NCI-H2227 (cell line): ENCODE results near the gene MLLT3.

ENCODE experiments used
- DNase-seq: peaks from one replicate; lab custom pipeline; 2025; ENCODE audit not compliant: unreplicated experiment; lab: John Stamatoyannopoulos, UW

MLLT3 gene

DNA sequence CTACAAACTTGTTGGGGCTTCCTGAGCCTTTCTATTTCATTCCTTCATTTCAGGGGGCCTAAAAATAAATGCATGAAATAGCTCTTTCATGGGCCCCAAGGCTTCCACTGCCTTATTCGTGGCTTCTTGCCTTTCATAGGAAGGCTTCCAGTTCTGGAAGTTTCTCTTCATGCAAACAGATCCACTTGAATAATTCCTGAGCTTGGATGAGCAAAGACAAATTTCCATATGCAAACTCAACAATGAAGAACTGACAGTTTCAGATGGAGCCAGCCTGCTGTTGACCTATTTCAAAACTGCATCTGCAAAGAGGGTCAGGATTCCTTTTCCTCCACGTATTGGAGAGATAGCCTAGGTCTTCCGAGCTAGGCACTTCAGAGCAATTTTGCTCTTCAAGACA lies 142.1 kb downstream of the MLLT3 start:
- DNase-seq = no peak

DNA sequence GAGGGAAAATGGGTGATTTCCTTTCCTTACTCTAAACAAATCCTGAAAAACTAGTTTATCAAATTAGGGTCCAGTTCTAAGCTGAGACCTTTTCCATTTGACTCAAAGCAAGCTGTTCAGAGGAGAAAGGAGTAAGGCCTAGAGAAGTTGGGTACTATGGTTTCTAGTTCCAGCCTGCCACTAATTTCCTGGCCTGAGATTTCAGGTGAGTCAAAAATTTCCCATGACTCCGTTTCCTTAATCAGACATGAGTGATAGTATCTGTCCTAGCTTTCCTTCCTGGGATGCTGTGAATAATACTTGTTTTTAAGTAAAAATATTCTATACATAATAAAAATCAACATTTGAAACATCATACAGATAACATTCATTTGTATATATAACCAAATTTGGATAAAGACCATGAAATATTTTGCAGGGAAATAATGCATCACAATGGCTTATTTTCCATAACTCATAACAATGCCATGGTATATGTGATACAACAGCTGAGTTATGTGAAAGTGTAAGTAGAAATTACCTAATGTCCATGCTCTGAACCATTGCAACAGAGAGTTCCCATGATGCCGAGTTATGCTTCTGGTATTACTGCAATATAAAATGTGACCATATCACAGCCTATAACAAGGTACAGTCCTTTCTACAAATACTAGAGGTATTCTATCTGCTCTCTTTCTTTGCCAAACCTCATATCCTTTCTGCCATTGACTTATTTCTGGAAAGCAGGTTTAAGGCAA lies 142.7 kb downstream of the MLLT3 start:
- DNase-seq = no peak

- no peak for DNase-seq
Observed at GRCh38 chr9:20478786-20479185, 143.5 kb downstream of the MLLT3 start.

- DNase-seq = no peak
Observed at GRCh38 chr9:20477940-20478620, 144.2 kb downstream of the MLLT3 start.

GRCh38 chr9:20476912-20477521 lies 145.3 kb downstream of the MLLT3 start:
- no peak for DNase-seq

GRCh38 chr9:20474496-20474895 lies 147.8 kb downstream of the MLLT3 start:
- peak; percentile 3 for DNase-seq

- DNase-seq = no peak
Observed at GRCh38 chr9:20473515-20474013, 148.7 kb downstream of the MLLT3 start.

DNA sequence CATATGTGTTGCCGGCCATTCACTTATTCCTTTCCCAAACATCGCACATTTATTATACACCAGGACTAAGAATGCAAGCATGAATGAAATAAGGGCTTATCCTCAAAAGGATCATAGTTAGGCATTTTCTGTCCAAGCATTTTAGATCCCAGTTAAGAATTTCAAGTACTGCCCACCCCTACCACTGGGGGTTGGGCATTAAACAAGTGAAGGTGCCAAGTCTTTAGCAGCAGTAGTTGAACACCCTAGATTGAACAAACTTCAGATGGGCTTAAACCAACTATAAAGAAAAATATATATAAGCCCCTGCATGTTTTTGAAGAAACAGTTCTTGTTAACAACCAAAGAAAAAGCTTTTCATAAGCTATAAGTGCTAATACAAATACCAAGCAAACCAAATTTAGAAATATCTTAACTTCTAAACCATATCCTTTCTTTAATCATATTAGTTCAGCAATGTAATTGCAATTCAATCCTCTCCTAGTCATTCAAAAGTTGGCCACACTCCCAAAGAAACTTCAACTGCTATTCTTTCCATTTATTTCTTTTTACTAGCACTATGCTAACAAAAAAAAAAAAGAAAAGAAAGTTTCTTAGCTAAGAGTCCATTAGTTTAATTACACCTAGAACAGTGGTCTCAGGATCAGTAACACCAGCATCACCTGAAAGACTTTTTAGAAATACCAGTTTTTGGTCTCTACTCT lies 149.8 kb downstream of the MLLT3 start:
- DNase-seq = no peak

DNA sequence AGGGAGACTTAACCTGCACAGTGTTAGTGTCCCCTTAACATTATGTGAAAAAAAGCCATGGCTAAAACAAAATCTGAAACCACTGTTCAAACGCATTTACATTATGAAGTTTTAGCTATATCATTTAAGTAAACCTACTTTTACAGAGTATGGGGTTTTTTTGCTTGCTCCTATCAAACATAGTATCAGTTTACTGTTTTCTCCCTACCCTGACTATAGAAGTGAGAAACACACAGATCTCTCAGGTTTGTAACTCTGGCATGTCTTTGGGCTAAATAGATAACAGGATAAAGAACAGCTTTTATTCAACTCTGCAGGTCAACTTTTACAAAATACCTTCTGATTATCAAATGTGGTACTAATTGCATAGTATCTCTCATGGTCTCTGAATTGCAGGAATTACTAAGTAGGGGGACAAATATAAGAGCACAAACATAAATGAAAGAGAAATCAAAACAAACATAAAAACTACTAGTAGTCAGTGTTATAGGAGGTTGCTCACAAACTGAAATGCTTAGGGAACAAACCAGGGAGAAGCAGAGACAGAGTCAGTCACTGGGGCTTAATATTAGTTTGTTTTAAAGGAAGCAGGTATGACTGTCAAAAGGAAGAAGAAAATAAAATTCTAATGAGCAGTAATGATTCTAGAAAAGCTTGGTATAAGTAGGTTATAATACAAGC lies 155.8 kb downstream of the MLLT3 start:
- no peak for DNase-seq

GRCh38 chr9:20464242-20464641 lies 158.1 kb downstream of the MLLT3 start:
- no peak for DNase-seq

- no peak for DNase-seq
Observed at GRCh38 chr9:20463823-20464222, 158.5 kb downstream of the MLLT3 start.

GRCh38 chr9:20462410-20462809 lies 159.9 kb downstream of the MLLT3 start:
- no peak for DNase-seq

DNA sequence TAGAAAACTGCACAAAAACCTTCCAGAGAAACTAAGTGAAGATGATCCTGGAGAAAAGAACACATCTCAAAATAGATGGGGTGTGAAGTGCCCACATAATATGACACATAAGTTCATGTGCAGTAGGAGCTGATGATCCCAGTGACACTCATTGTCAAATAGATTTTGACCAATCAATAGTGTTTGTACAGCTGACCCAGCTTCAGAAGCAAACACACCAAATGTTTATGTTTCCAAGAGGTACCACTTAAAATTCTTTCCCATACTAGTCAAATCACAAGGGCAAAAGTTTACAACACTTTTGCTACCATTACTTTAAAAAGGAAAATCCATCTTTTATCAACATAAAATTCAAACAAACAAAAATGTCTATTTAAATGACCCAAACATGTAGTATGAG lies 175.0 kb downstream of the MLLT3 start:
- DNase-seq = no peak

- DNase-seq = no peak
Observed at GRCh38 chr9:20446248-20446647, 176.1 kb downstream of the MLLT3 start.

GRCh38 chr9:20442461-20443319 lies 179.6 kb downstream of the MLLT3 start:
- no peak for DNase-seq

DNA sequence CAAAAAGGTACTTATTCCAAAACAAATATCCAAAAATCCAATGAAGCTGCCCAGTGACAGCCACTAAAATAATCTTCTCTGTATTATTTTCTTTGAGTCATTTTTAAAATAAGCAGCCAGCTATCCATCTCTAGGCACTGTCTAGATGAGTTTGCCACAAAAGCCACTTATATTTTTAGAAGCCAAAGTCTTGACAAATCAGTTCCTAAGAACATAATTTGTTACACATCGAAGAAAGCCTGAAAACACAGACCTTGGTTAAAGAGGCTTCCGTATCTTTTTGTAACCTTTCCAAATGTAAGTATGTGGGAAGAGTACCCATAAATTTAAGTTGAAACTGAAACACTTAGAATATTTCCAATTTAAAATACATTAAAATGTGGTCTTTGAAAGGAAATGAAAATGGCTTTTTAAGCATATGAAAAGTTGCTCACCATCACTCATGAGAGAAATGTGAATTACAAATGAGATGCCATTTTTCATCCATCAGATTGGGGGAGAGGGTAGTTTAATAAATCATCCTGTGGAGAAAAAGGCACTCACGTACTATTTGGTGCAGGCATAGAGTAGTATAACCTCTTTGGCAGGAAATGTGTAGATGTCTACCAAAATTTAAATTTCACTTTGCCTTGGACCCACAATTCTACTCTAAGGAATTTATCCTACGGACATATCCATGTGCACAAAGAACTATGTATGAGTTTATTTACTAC lies 180.4 kb downstream of the MLLT3 start:
- DNase-seq = no peak

- DNase-seq = no peak
Observed at GRCh38 chr9:20441166-20441565, 181.1 kb downstream of the MLLT3 start.

GRCh38 chr9:20437476-20437875 lies 184.8 kb downstream of the MLLT3 start:
- no peak for DNase-seq

DNA sequence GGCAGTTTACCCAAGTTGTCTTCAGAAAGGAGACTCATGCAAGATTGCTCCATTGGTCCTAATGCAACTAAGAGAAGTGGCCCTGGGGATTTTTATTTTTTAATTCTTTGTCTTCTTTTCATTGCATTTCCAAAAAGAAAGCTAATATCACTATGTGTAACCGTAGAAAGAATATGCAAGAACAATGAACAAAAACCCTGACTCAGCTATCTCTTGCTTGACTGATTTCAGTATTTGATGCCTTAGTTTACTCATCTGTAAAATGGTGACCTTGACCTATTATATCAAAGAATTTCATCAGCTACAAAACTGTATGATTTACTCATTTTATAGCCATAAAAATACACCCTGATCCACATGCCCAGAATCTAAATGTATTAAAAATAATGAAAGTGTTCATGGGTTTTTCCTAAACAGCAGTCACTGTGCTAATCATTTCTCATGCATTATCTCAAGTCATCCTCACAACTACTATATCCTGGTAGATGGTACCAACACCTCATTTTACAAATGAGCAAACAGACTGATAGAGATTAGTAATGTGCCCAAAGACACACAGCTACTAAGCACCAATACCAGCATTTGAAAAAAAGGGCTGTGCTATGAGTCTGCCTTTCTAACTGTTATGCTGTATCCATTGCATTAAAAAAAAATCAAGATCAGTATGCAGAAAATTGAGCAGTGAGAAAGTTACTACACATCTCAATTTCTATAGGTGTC lies 185.7 kb downstream of the MLLT3 start:
- no peak for DNase-seq
